ELR (cell line): ENCODE data around the gene ARTN.

Experiments
- DNase-seq: peaks from one replicate; pipeline ENCODE4 v3.0.0-alpha.2; 2015; ENCODE audit warnings: low read depth

ARTN gene

GRCh38 chr1:43933386-43934100 lies at the start of gene ARTN:
ARTN (plus strand) TSS chr1:43933801; CDS start chr1:43935657, 1,856 bp downstream.
- DNase-seq: peak; percentile 39

DNA sequence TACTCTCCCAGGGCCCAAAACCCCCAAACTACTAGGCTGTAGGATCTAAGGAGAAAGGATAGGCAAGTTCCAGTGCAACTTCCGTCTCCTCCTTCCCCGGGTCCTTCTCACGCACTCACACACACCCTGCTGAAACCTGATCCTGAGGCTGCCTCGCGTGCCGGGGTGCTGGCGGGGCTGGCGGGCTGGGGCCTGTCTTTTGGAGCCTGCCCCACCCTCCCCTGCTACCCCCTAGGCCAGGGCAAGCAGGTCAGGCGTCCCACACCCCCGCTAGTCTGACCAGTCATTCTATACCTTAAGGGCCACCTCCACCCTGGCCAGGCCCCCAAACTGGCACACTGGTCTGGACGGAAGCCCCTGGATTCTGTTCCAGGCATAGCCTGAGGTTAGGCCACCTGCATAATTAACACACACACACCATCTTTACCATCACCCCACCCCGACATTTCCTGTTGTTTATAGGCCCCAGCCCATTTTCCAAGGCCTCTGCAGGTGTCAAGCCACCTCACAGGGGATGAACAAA lies 48.3 kb upstream of the ARTN start:
- no peak for DNase-seq

DNA sequence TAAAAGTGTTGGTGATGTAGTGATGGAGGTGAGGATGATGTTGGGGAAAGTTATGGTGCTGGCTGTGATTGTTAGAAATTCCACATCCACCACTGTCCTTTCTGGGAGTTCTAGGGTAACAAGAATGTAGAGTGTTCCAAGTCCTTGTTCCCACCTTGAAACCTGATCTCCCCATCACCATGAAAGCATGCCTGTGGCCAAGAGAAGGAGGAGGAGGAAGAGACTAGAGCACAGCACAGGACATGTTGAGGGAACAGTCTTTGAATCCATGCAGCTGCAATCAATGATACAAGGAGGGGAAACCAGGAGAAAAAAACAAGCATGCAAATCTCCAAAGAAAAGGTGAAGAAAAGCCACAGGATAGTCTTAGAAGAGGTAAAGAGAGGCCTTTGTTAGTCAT lies 45.9 kb upstream of the ARTN start:
- no peak for DNase-seq

DNA sequence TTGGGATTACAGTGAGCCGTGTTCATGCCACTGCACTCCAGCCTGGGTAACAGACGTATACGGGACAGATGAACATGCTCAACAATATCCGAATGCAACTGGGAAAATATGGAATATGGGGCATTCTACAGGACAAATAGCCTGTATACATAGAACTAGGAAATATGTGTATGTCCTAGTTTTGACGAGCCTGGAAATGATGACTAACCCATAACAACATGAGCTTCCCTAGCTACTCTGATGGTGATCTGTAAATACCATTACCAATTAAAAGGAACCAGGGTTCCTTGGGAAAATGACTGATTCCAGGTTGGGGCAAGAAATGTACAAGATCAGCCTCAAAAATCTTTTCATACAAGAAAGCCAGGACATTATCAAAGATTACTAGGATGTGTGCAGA lies 42.8 kb upstream of the ARTN start:
- peak; percentile 25 for DNase-seq

DNA sequence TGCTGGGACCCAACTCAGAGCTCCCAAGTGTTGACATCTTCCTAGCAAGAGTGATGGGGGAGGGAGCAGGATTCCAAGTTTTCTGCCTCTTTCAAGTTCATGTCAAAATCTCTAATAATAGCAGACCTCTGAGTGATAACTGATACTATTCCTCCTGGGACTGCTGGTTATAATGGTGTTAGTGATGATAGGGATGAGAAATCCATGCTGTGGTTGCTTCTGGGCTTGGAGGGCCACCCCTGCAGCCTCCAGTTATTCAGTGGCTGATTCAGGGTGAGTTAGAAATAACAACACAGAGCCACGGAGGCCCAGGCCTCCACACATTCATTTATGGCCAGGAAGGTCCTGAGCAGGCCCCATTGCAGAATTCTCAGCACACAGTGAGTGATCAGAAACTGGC lies 40.6 kb upstream of the ARTN start:
- no peak for DNase-seq

- no peak for DNase-seq
Observed at GRCh38 chr1:43898981-43899380, 34.6 kb upstream of the ARTN start.

DNA sequence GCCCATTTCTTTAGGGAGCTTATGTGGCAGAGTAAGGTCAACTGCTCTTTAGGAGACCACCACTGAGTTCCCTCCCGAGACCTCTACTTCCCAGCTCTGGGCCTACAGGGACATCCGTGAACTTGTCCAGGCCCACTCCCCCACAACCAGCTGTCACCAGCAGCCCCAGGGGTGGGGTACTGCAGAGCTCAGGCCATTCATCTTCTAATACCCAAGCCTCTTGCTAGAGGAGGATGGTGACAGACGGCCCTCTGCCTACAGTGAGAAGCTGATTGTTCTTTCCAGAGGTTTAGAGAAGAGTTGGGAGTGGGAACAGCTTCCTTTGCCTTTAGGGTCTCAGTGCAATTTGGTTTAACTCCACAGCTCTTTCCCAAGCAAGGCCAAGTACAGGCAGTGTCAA lies 33.2 kb upstream of the ARTN start:
- no peak for DNase-seq

GRCh38 chr1:43901196-43901961 lies 32.2 kb upstream of the ARTN start:
- no peak for DNase-seq

DNA sequence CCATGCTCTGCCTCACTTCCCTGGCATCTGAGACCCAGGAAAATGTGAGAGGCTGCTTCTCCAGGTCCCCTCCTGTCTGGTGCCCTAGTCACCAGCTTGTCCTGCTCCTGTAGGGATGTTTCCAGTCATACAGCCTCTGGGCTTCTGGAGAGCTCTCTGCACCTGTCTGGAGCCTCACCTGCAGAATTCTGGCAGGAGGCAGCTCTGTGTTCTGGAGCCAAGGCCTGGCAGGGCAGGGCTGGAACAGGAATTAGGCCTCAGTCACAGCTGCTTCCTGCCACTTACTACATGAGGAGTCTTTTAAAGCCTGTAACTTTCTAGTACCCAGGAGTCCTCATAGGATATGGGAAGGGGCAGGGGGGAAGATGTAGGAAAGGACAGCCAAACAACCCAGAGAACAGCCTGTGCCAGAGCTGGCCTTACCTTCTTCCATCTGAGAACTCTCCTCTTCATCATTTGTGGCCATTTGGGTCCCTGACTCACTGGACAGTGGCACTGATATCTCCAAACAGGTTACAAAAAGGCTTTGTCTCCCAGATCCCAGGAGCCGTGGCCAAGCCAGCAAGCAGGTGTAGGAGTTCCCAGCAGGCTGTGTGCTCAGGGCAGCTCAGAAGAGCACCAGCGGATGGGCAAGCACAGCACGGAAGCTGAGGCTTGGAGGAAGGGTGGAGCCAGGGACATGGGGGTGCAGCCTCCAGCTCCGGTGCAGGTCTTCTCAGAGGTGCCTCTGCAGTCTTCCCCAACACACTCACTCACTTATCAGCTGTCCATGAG lies 31.4 kb upstream of the ARTN start:
- no peak for DNase-seq

DNA sequence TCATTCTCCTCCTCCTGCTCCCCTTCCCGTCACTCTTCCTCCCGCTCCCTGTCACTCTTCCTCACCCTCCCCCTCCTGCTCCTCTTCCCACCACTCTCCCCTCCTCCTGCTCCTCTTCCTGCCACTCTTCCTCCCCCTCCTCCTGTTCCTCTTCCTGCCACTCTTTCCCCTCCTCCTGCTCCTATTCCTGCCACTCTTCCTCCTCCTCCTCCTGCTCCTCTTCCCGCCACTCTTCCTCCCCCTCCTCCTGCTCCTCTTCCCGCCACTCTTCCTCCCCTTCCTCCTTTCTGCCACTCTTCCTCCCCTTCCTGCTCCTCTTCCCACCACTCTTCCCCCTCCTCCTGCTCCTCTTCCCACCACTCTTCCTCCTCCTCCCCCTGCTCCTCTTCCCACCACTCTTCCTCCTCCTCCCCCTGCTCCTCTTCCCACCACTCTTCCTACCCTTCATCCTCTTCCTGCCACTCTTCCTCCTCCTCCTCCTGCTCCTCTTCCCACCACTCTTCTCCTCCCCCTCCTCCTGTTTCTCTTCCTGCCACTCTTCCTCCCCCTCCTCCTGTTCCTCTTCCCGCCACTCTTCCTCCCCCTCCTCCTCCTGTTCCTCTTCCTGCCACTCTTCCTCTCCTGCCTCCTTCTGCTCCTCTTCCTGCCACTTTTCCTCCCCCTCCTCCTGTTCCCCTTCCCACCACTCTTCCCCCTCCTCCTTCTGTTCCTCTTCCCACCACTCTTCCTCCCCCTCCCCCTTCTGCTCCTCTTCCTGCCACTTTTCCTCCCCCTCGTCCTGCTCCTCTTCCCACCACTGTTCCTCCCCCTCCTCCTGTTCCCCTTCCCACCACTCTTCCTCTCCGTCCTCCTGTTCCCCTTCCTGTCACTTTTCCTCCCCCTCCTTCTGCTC lies 28.7 kb upstream of the ARTN start:
- no peak for DNase-seq

DNA sequence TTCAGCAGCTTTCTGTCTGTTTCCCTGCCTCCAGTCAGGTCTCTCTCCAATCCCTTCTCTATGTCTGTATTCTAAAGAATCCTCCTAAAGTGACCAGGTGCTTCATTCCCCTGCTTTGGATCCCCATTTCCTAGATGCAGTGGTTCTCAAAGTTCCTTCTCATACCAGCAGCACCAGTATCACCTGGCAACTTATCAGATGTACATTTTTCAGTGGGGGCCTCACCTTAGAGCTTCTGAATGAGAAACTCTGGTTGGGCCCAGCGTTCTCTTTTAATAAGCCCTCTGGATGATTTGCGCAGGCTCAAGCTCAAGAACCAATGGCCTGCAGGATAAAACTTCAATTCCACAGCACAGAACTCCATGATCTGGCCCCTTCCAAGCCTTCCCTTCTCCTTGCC lies 25.4 kb upstream of the ARTN start:
- DNase-seq: no peak

DNA sequence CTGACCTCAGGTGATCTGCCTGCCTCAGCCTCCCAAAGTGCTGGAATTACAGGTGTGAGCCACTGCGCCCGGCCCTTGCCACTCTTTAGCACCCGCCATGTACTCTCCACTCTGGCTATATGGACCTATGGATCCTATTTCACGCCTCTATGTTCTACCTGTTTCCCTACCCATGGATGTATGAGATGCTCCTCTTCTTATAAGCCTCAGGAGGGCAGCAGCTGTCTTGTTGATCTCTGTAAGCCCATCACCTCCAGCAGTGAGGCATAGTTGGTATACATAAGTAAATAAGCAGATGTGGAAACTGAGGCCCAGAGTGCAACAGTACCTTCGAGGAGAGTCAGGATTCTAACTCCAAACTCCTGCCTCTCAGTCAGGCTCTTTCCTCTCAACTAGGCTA lies 24.7 kb upstream of the ARTN start:
- peak; percentile 26 for DNase-seq

DNA sequence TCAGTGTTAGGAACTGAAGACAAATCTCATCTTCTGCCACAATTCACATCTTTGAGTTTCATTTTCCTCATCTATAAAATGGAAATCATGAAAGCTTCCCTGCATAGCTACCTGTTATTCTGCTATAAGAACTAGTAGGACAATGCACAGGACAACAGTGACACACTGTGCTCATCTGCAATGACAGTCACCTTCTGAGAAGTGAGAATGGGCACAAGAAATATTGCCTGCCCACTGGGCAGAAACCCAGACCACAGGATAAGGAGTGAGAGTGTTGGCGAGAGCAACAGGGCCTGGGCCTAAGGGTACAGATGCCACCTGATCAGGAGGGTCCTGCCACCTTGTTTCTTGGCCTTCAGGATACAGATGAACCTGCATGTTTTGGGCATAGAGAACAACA lies 23.3 kb upstream of the ARTN start:
- DNase-seq: no peak

GRCh38 chr1:43912607-43913006 lies 21.0 kb upstream of the ARTN start:
- no peak for DNase-seq

GRCh38 chr1:43913051-43913501 lies 20.5 kb upstream of the ARTN start:
- DNase-seq: no peak

- DNase-seq: no peak
Observed at GRCh38 chr1:43913666-43914360, 19.8 kb upstream of the ARTN start.

DNA sequence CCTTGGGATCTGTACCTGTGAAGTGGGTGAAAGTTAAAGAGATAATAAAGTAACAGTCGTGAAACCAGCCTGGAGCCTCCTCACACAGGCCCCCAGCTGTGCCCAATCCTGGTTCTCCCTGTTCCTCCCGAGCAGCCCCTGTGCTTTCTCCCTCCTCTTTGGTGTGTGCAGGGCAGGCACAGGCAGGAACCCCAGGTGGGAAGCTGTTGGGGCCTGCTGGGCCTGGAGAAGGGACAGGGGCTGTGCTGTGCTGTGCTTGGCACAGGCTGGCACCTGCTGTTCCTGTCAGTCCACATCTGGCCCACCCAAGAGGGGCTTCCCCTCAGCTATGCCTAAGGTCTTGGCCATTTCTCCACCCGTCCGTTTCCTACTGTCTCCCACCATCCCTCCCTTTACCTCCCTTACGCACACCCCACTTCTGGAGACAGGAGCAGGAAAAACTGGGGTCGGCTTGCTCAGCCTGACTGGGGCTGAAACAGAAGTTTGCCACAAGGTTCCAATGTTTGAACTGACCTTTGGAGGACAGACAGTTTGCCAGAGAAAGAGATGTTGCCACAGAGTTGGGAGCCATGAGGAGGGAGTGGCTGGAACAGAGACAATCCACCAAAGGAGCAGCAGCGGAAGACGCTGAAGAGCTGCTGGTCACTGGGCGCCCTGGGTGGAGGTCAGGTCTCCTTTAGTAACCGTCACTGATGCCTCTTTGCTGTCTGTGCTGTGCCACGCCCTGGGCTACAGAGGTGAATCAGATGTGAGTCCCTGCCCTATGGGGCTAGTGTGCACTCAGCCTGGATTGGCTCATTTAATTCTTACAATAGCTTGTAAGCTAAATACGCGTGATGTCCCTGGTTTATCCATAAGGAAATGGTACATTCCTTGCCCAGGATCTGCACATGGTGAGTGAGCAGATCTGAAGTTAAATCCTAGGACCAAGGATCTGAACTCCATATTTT lies 18.8 kb upstream of the ARTN start:
- no peak for DNase-seq

DNA sequence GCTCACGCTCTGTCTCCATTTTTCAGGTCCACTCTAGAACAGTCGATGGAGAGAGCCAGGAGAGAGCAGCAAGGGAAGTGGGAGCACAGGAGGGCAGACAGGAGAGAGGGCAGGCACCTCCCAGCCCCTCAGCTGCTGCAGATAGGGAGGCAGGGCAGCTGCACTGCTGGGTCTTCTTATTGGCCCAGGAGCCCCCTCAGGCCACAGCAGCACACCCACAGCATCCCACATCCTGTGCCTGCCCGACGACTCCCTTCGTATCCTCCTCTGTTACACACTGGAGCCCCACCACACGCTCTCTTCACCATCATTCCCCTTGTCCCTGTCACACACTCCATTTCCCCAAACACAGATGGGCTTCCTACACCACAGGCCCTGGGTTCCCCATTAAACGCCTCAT lies 13.7 kb upstream of the ARTN start:
- DNase-seq: no peak

GRCh38 chr1:43921022-43921421 lies 12.6 kb upstream of the ARTN start:
- no peak for DNase-seq

- peak; percentile 75 for DNase-seq
Observed at GRCh38 chr1:43924516-43924915, 9.1 kb upstream of the ARTN start.
